ENCODE data around the gene ADAMTSL2. TPM values are rescaled to one million over a fixed set of nuclear protein-coding genes. Genes with fewer than 3 reads are reported as not detected.

The ADAMTSL2 gene
- total RNA-seq, 2 experiments from 2014 or later, result 0.05 to 0.07 TPM

DNA sequence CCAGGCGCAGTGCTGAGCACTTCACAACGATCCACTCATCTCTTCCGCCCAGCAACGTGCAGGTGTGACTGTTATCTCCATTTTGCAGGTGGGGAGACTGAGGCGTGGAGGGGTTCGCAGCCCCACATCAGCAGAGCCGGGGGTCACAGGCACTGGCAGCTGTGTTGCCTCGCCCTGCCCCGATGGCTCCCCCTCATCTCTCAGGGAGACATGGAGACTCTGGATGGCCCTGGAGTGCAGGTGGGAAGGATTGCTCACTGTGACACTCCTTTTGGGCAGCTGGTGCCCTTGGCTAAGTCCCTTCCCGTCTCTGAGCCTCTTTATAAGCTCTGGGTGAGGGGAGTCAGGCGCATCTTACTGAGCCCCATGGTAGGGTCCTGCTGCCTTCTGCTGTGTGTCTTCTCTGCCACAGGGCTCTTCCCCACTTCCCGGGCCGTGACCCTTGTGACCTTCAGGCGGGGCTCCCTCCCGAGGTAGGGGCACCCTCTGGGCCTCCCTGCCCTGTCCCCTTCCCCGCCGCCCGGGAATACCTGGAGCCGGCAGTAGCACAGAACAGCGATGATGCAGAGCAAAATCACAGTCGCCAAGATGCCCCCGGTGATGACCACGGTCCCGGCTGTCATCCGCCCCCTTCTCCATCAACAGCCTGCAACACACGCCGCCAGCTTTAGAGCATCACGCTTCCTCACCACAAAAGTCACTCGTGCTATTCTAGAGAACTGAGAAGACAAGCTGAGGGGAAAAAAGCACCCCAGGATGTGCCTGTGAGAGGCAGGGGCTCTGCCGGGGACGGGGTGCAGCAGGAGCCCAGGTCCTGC, 45.3 kb downstream of the ADAMTSL2 start:
- H3K9me3 Mint-ChIP-seq, result no peaks in the 10 kb centered on the region
- H3K36me3 Mint-ChIP-seq, result no peaks in the 10 kb centered on the region
- POLR2A ChIA-PET, result no interaction called here
- H3K27ac Mint-ChIP-seq, result no peak overlapping the region
- intact Hi-C loops (cut with micrococcal nuclease), result no loop called here
- H3K27me3 Mint-ChIP-seq, result peaks cover 46% of the 10 kb centered on the region
- peaks cover 3% of the 10 kb centered on the region for H3K4me1 Mint-ChIP-seq (ENCODE audit: low read depth)
- no peak for DNase-seq
- no peak overlapping the region for H3K4me3 Mint-ChIP-seq
- CTCF ChIA-PET, result interaction anchor here (1.3 kb wide), 1 partner anchor 17 kb away, joined by 3 read pairs; no protein-coding TSS in a partner anchor

DNA sequence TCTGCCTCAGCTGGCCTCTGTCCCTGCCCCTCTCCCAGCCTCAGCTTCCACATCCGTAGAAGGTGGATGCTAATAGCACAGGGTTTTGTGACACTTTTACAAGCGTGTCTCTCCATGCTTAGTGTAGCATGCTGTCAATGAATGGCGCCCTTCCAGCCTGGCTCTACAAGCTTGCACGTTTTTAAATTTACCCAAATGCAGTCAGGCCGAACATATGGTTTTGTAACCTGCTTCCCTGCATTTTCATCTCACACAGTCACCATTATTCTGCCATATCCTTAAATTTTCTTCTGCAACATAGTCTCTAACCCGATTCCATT, 45.9 kb downstream of the ADAMTSL2 start:
- Mint-ChIP-seq H3K27ac (no peak overlapping the region), H3K4me1 (ENCODE audit: low read depth) (peaks cover 3% of the 10 kb centered on the region), H3K4me3 (no peak overlapping the region), H3K36me3 (no peaks in the 10 kb centered on the region), H3K27me3 (peaks cover 48% of the 10 kb centered on the region), H3K9me3 (no peaks in the 10 kb centered on the region)
- DNase-seq, result no peak
- ChIA-PET CTCF (interaction anchor here (1.3 kb wide), 1 partner anchor 16 kb away, joined by 3 read pairs; no protein-coding TSS in a partner anchor), POLR2A (no interaction called here)
- intact Hi-C loops (cut with micrococcal nuclease), result no loop called here

DNA sequence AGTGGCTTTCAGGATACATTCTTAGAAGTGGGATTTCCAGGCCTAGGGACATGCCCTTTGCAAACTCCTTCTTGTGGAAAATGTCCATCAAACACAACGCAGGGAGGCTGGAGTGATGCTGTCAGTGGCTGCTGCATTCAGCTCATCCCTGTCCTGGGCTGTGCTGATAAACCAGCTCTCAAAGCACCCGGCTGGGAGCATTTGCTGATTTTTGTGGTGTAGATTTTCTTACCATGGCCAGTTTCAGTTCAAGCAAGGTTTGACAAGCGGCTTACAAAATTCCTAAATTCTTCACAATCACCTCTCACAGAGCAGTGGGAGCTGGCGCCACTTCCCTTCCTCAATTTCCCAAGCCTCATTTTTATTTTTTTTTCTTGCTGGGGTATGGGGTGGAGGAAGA, 46.5 kb downstream of the ADAMTSL2 start:
- no peak overlapping the region for H3K4me3 Mint-ChIP-seq
- peaks cover 3% of the 10 kb centered on the region for H3K4me1 Mint-ChIP-seq (ENCODE audit: low read depth)
- intact Hi-C loops (cut with micrococcal nuclease), result no loop called here
- no peak for DNase-seq
- H3K9me3 Mint-ChIP-seq, result no peaks in the 10 kb centered on the region
- H3K27me3 Mint-ChIP-seq, result peaks cover 50% of the 10 kb centered on the region
- H3K27ac Mint-ChIP-seq, result no peak overlapping the region
- ChIA-PET CTCF (interaction anchor here (1.2 to 1.3 kb wide), 2 partner anchors 16 to 90 kb away, joined by 3 read pairs; no protein-coding TSS in a partner anchor), POLR2A (interaction anchor here (0.6 kb wide), 2 partner anchors 15 to 136 kb away, joined by 4 read pairs; no protein-coding TSS in a partner anchor)
- no peaks in the 10 kb centered on the region for H3K36me3 Mint-ChIP-seq

DNA sequence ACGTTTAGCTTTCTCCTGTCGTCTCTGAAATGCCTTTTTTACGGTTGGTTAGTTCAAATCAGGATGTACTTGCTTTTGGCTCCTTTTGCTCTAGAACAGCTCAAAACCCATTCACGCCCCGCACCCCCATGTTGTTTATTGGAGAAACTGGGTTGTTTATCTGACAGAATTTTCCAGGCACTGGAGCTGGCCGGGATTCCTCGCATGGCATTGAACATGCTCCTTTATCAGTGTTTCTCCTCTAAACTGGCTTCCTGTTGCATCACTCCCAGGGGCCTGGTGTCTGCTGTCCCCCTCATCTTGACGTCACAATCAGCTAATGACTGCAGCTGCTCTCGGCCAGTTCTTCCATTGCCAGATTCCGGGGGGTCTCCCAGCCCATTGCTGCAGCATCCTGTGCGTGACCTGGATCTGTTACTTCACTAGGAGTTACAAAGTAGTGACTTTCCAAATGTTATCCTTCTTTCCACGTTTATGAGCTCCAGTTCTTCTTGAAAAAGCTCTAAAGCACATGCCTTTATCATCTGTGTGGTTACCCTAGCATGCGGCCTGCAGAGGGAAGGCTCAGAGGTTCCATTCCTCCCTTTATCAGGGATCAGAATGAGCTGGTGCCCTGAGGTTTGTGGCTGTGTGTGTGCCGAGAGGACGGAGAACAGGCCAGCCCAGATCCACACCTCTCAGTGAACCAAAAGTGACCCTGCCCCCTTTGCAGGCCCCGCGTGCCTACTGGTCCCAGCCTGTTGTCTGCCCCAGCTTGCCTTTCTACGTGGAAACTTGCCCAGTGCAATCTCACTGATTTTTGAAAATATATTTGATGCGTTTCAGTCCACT, 47.2 kb downstream of the ADAMTSL2 start:
- intact Hi-C loops (cut with micrococcal nuclease), result no loop called here
- Mint-ChIP-seq H3K9me3 (no peaks in the 10 kb centered on the region), H3K27ac (no peak overlapping the region), H3K4me1 (ENCODE audit: low read depth) (peaks cover 3% of the 10 kb centered on the region), H3K27me3 (peaks cover 46% of the 10 kb centered on the region), H3K36me3 (no peaks in the 10 kb centered on the region), H3K4me3 (no peak overlapping the region)
- POLR2A ChIA-PET, result no interaction called here
- DNase-seq, result no peak
- CTCF ChIA-PET, result interaction anchor here (1.2 kb wide), 1 partner anchor 90 kb away, joined by 3 read pairs; no protein-coding TSS in a partner anchor

DNA sequence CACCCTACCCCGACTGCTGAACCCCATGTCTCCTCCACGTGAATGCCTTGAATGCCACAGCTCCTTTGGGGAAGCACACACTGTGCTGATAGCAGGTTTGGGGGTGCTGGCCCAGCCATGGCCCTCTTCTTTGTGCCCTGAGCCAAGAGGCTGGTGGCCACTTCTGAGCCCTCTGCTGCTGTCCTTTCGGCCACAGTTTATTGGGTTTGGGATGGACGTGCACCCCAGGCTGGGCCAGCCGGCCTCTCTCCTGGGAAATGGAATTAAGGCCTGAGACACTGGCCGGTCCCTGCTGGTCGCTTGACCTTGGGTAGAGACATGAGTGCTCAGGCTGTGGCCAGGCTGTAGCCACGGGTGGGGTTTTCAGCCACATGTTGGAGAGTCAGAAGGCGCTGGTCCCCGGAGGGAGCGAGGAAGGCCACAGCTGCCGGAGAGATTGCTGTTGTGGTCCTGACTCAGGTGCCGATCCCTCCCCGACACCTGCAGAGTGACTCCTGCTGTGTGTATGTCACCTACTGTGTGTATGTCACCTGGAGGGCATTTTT, 48.1 kb downstream of the ADAMTSL2 start:
- H3K9me3 Mint-ChIP-seq, result no peaks in the 10 kb centered on the region
- POLR2A ChIA-PET, result no interaction called here
- H3K36me3 Mint-ChIP-seq, result no peaks in the 10 kb centered on the region
- no peak overlapping the region for H3K4me3 Mint-ChIP-seq
- no peak overlapping the region for H3K27ac Mint-ChIP-seq
- CTCF ChIA-PET, result no interaction called here
- H3K27me3 Mint-ChIP-seq, result peaks cover 42% of the 10 kb centered on the region
- intact Hi-C loops (cut with micrococcal nuclease), result no loop called here
- DNase-seq, result no peak
- no peaks in the 10 kb centered on the region for H3K4me1 Mint-ChIP-seq (ENCODE audit: low read depth)

DNA sequence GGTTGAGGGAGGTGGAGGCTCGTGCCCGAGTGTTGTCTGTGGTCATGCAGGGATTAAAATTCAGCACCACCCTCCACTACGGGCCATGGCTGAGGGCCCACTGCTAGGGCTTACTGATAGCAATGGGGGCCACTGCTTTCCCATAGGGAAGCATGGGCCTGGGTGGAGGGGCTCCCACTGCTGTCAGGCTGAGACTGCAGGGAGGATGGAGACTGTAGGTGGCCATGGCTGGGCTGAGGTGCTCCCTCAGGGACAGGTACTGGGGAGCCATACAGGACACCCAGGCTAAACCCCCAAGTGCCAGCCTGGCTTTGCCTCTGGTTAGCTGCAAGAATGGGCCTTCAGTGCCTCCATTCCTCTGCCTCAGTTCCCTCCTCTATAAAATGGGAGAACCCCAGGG, 48.6 kb downstream of the ADAMTSL2 start:
- DNase-seq, result no peak
- intact Hi-C loops (cut with micrococcal nuclease), result no loop called here
- Mint-ChIP-seq H3K27ac (no peak overlapping the region), H3K27me3 (peaks cover 38% of the 10 kb centered on the region), H3K4me3 (no peak overlapping the region), H3K4me1 (ENCODE audit: low read depth) (no peaks in the 10 kb centered on the region), H3K36me3 (no peaks in the 10 kb centered on the region), H3K9me3 (no peaks in the 10 kb centered on the region)
- CTCF ChIA-PET, result no interaction called here
- POLR2A ChIA-PET, result no interaction called here

DNA sequence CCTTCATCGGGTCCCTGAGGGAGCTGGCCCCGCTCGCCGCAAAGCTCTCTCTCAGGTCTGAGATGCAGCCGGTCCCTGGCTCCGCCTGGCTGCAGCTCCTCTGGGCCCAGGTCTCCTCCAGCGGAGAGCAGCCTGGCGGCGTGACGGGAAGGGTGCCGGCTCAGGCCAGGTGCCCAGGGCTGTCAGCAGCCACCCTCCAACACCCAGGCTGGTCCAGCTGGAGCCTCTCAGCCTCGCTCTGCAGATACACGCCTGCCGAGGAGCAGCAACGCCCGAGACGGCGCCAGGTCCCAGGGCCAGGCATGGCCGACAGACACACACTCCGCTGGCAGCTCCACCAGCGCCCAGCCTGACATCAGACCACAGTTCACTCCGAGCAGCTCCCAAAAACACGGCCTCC, 49.1 kb downstream of the ADAMTSL2 start:
- no peaks in the 10 kb centered on the region for H3K4me1 Mint-ChIP-seq (ENCODE audit: low read depth)
- H3K36me3 Mint-ChIP-seq, result no peaks in the 10 kb centered on the region
- POLR2A ChIA-PET, result no interaction called here
- H3K4me3 Mint-ChIP-seq, result no peak overlapping the region
- no peak overlapping the region for H3K27ac Mint-ChIP-seq
- peaks cover 3% of the 10 kb centered on the region for H3K9me3 Mint-ChIP-seq
- intact Hi-C loops (cut with micrococcal nuclease), result no loop called here
- peaks cover 34% of the 10 kb centered on the region for H3K27me3 Mint-ChIP-seq
- DNase-seq, result no peak
- CTCF ChIA-PET, result no interaction called here

DNA sequence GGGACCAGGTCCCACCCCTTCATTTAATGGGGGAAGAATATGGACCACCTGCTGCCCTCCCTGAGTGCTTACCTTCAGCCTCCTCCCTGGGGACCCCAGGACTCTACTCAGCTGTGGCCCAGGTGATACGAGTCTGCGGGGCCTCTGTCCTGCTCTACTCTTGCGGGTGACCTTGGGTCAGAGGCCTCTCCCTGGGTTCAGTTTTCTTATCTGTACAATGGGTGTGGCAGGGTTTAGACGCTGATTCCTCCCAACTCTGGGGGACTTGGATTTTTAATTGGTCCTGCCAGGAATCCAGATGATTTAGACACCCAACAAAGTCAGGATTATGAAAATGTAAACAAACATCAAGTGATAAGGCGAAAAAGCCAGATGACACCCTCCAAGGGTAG, 49.7 kb downstream of the ADAMTSL2 start:
- no peak overlapping the region for H3K4me3 Mint-ChIP-seq
- no peaks in the 10 kb centered on the region for H3K4me1 Mint-ChIP-seq (ENCODE audit: low read depth)
- POLR2A ChIA-PET, result no interaction called here
- H3K27me3 Mint-ChIP-seq, result peaks cover 34% of the 10 kb centered on the region
- DNase-seq, result no peak
- H3K9me3 Mint-ChIP-seq, result peaks cover 3% of the 10 kb centered on the region
- intact Hi-C loops (cut with micrococcal nuclease), result no loop called here
- H3K36me3 Mint-ChIP-seq, result no peaks in the 10 kb centered on the region
- CTCF ChIA-PET, result no interaction called here
- no peak overlapping the region for H3K27ac Mint-ChIP-seq

DNA sequence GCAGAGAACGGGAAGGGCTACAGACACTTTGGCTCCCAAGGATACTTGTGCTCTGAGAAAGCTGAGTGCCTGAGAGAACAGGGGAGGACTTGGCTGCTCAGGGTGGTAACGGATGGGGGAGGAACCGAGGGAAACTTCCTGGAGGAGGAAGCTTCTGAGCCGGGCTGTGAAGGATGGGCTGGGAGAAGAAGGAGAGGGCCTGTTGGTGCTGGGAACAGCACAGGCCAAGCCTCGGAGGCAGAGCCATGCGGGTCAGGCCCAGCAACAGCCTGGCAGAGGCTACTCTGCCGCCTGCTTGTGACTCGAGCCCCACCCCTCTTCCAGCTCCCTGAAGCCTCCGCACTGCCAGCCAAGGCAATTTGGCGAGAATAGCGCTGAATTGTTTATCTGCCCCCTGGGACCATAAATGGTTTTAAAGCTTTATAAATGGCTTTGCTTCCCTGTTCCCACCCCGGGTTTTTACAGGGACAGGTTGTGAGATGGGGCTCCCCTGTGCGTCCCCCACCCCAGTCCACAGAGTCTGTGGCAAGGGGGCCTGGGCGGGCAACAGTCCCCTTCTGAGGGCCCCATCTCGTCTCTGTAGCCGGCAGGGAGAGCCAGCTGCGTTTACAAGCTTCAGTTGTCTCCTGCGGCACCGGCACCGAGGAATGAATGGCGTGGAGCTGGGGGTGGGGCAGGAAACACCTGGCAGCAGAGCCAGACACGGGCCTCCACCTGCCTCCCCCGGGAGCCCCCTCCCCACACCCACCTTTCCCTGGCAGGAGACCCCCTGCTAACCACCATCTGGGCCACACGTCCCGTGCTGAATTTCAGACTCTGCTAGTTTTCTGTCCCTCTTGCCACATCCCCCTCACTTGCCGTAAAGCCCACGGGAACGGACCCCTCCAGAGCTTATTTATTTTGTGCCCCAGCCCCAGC, 50.3 kb downstream of the ADAMTSL2 start:
- Mint-ChIP-seq H3K27ac (no peak overlapping the region), H3K36me3 (no peaks in the 10 kb centered on the region), H3K4me3 (no peak overlapping the region), H3K27me3 (peaks cover 31% of the 10 kb centered on the region), H3K9me3 (peaks cover 3% of the 10 kb centered on the region), H3K4me1 (ENCODE audit: low read depth) (no peaks in the 10 kb centered on the region)
- intact Hi-C loops (cut with micrococcal nuclease), result no loop called here
- no peak for DNase-seq
- ChIA-PET CTCF (no interaction called here), POLR2A (no interaction called here)

DNA sequence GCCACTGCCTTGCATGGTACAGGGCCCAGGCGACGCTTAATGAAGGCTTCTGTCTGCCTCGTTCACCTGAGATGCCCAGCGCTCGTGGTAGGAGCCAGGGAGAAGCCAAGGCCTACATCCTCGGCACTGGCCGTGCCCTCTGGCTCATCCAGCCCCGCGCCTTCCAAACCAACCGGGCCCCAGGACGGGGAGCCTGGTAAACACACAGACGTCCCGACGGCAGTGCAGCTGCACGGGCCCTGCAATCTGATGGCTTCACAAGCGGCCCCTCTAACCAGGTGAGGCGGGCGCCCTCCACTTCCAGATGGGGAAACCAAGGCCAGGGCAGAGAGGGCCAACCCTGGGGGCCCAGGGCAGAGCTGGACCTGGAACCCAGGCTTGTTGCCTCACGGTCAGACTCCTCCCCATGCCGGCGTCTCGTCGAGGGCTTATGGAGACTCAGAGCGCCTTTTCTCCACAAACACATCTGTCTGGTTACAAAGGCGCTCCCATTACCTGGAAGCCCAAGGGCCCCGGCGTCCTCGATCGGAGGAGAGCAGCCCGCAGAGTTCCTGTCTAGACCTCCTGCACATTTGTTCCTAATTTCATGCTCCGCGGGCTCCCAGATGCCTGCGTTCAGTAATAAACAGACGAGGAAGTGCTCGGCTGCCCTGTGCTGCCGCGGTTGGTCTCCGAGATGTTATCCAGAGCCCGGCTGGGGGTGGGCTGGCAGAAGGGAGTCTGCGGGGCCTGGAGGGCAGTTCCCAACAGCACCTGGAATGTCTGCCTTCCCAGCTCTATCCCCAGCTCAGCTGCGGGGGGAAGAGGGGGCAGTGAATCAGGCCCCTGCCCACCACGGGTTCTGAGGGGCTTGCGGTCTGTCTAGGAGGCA, 51.2 kb downstream of the ADAMTSL2 start:
- Mint-ChIP-seq H3K36me3 (no peaks in the 10 kb centered on the region), H3K9me3 (peaks cover 3% of the 10 kb centered on the region), H3K4me1 (ENCODE audit: low read depth) (no peaks in the 10 kb centered on the region), H3K27ac (no peak overlapping the region), H3K4me3 (no peak overlapping the region), H3K27me3 (peaks cover 28% of the 10 kb centered on the region)
- DNase-seq, result no peak
- CTCF ChIA-PET, result no interaction called here
- intact Hi-C loops (cut with micrococcal nuclease), result no loop called here
- POLR2A ChIA-PET, result no interaction called here

DNA sequence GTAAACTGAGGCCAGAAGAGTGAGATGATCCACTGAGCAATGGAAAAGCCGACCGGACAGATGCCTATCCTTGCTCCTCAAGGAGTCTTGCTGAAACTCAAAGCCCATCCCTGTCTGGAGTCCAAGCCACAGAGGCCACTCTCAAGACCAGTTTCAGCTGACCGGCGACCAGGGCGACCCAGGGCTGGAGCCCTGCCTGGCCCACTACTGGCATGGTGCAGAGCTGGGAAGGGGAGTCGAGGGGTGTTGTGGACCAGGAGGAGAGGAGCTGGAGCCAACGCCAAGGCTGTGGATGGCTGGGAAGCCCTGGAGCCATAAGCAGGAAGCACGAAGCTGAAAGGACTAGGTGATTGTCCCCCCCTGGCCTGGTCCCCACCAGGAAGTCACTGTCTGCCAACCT, 52.5 kb downstream of the ADAMTSL2 start:
- H3K27ac Mint-ChIP-seq, result no peak overlapping the region
- intact Hi-C loops (cut with micrococcal nuclease), result no loop called here
- H3K27me3 Mint-ChIP-seq, result peaks cover 22% of the 10 kb centered on the region
- no peaks in the 10 kb centered on the region for H3K4me1 Mint-ChIP-seq (ENCODE audit: low read depth)
- ChIA-PET CTCF (no interaction called here), POLR2A (no interaction called here)
- no peaks in the 10 kb centered on the region for H3K36me3 Mint-ChIP-seq
- H3K9me3 Mint-ChIP-seq, result peaks cover 3% of the 10 kb centered on the region
- DNase-seq, result no peak
- no peak overlapping the region for H3K4me3 Mint-ChIP-seq

All from activated CD4-positive, alpha-beta memory T cell treated with anti-CD3 and anti-CD28 coated beads for 36 hours (primary cell).